Gastrocnemius medialis (tissue), 4 donors: ENCODE measurements around the gene NAALADL1.

Source experiments
- CTCF ChIP-seq, 5 experiments: fragments of 450-650 bp in 3 of 5; fragments of 200-600 bp in 2 of 5; sonication (generic) in 2 of 5; IDR thresholded peaks in 4 of 5; conservative IDR thresholded peaks in 1 of 5; 1 replicate in 4 of 5; 2 replicates in 1 of 5; pipeline ENCODE4 v1.5.1; 2016 to 2019; ENCODE audit warnings: antibody characterized with exemption in 5 of 5, mild to moderate bottlenecking in 3 of 5, moderate library complexity in 3 of 5
- POLR2A ChIP-seq, 2 donors: fragments of 450-650 bp; IDR thresholded peaks; one replicate each; pipeline ENCODE4 v1.6.1; 2017; ENCODE audit warnings: antibody characterized with exemption in 2 of 2, mild to moderate bottlenecking in 2 of 2, moderate library complexity in 2 of 2

DNA sequence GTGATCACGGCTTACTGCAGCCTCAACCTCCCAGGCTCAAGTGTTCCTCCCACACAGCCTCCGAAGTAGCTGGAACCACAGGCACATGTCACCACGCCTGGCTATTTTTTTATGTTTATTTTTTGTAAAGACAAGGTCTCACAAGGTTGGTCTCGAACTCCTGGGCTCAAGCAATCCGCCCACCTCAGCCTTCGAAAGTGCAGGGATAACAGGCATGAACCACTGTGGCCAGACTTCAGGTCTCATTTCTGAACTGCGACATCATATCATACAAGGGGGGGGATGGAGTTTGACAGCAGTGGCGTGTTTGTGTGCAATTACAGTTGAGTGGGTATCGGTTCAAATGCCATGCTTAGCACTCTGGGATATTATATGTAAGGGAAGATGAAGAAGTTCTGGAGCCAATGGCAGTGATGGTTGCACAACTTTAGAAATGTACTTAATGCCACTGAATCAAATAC lies 6.9 kb downstream of the NAALADL1 start:
- TF ChIP-seq CTCF (IDR thresholded peaks at IDR 0.05 in 4 of 5, conservative IDR thresholded peaks at IDR 0.05 in 1 of 5) (no peak), POLR2A (IDR thresholded peaks at IDR 0.05) (no peak)
